Measurements from ENCODE around the gene WNT10A. TPM values are rescaled to one million over a fixed set of nuclear protein-coding genes. Genes with fewer than 3 reads are reported as not detected.

WNT10A gene
- polyA plus RNA-seq, 1 of the 3 experiments (the other 2 are of a cell fraction) = 0.02 TPM

- H2AFZ ChIP-seq (ENCODE audit: low read depth) = no peak overlapping the region
- TF ChIP-seq RAD21 (IDR thresholded peaks at IDR 0.05; ENCODE audit: low read length) = no peak
- no peak for TF ChIP-seq TEAD4 (IDR thresholded peaks at IDR 0.05; ENCODE audit: borderline replicate concordance, insufficient read depth)
- TF ChIP-seq MXI1 (IDR thresholded peaks at IDR 0.05; ENCODE audit: low read depth, low read length) = no peak
- H3K9me3 ChIP-seq = no peaks in the 10 kb centered on the region
- H4K20me1 ChIP-seq (ENCODE audit: insufficient read depth) = no peaks in the 10 kb centered on the region
- no peaks in the 10 kb centered on the region for H3K36me3 ChIP-seq (replicated peaks in 1 of 2; ENCODE audit: control insufficient read depth in 1 of 2, insufficient read depth in 2 of 2, low read length in 1 of 2)
- no peaks in the 10 kb centered on the region for H3K9me2 ChIP-seq
- no peaks in the 10 kb centered on the region for H3F3A ChIP-seq (replicated peaks; ENCODE audit: insufficient read depth)
- DNase-seq = no peak
- H3K4me1 ChIP-seq (ENCODE audit: control insufficient read depth in 1 of 2, insufficient read depth in 2 of 2, low read depth in 1 of 2, low read length in 1 of 2) = peaks cover 0 to 23% of the 10 kb centered on the region in 2 experiments; a peak in 2 of 4 replicates
- H3K27me3 ChIP-seq (ENCODE audit: insufficient read depth) = peaks cover 26% of the 10 kb centered on the region; the same call in 1 of the 2 replicates
- H3K4me3 ChIP-seq (ENCODE audit: low read depth in 2 of 2, low read length in 1 of 2) = no peak overlapping the region
- ChIA-PET CTCF (interaction anchor here (0.9 to 16.1 kb wide), 7 partner anchors 13 to 214 kb away, joined by 3 to 795 read pairs (median 5); partner anchors contain the start of gene WNT10A), POLR2A (interaction anchor here (1.0 to 2.7 kb wide), 3 partner anchors 12 to 93 kb away, joined by 3 to 11 read pairs (median 3); partner anchors contain the start of gene FEV)
- WGBS (ENCODE audit: low lambda C conversion rate) = 74% methylated on average over 12 of the region's 19 CpGs
- no peak overlapping the region for H3K9ac ChIP-seq
- no peak overlapping the region for H3K4me2 ChIP-seq
- no peak overlapping the region for H3K27ac ChIP-seq (ENCODE audit: low read depth in 2 of 2, low read length in 1 of 2)
- H3K79me2 ChIP-seq (ENCODE audit: insufficient read depth) = no peaks in the 10 kb centered on the region
Measured at GRCh38 chr2:218891275-218892135, 10.9 kb downstream of the WNT10A start.

- Histone ChIP-seq H3K9me2 (no peaks in the 10 kb centered on the region), H3K9me3 (no peaks in the 10 kb centered on the region), H3K4me3 (ENCODE audit: low read depth in 2 of 2, low read length in 1 of 2) (peak overlapping the region; percentile 39 to 57; a peak in 3 of 4 replicates), H4K20me1 (ENCODE audit: insufficient read depth) (no peaks in the 10 kb centered on the region), H3K4me2 (peak overlapping the region; percentile 71), H3K27ac (ENCODE audit: low read depth in 2 of 2, low read length in 1 of 2) (no peak overlapping the region), H3K27me3 (ENCODE audit: insufficient read depth) (peaks cover 39% of the 10 kb centered on the region), H3K36me3 (replicated peaks in 1 of 2; ENCODE audit: control insufficient read depth in 1 of 2, insufficient read depth in 2 of 2, low read length in 1 of 2) (no peaks in the 10 kb centered on the region), H3K79me2 (ENCODE audit: insufficient read depth) (no peaks in the 10 kb centered on the region), H2AFZ (ENCODE audit: low read depth) (peak overlapping the region; percentile 66), H3K9ac (no peak overlapping the region), H3F3A (replicated peaks; ENCODE audit: insufficient read depth) (no peaks in the 10 kb centered on the region), H3K4me1 (ENCODE audit: control insufficient read depth in 1 of 2, insufficient read depth in 2 of 2, low read depth in 1 of 2, low read length in 1 of 2) (peaks cover 0 to 26% of the 10 kb centered on the region in 2 experiments; a peak in 2 of 4 replicates)
- WGBS (ENCODE audit: low lambda C conversion rate) = 21% methylated on average over 7 of the region's 72 CpGs
- DNase-seq = peak; percentile 92
- CTCF ChIA-PET = interaction anchor here (0.7 to 16.1 kb wide), 22 partner anchors 9 to 402 kb away, joined by 3 to 795 read pairs (median 5); partner anchors contain the start of genes CDK5R2, FEV, WNT10A and WNT6
- POLR2A ChIA-PET = interaction anchor here (0.6 to 2.7 kb wide), 5 partner anchors 11 to 92 kb away, joined by 3 to 11 read pairs (median 3); partner anchors contain the start of gene FEV
- TF ChIP-seq FOXM1 (IDR thresholded peaks at IDR 0.05; ENCODE audit: low read depth) (no peak), RCOR1 (IDR thresholded peaks at IDR 0.05; ENCODE audit: low read length) (peak; percentile 53; the same call in 1 of the 2 replicates), USF2 (IDR thresholded peaks at IDR 0.05; ENCODE audit: borderline replicate concordance, low read depth, low read length) (no peak), EP300 (IDR thresholded peaks at IDR 0.05; ENCODE audit: borderline replicate concordance in 1 of 2, low read depth in 1 of 2, low read length in 1 of 2) (no peak), NRF1 (IDR thresholded peaks at IDR 0.05; ENCODE audit: low read depth, low read length) (peak; percentile 51), USF1 (IDR thresholded peaks at IDR 0.05; ENCODE audit: borderline replicate concordance, low read depth) (no peak), ZBTB33 (IDR thresholded peaks at IDR 0.05; ENCODE audit: borderline replicate concordance, low read depth) (no peak), RAD21 (IDR thresholded peaks at IDR 0.05; ENCODE audit: low read length) (peak; percentile 34), FOXJ3 (CRISPR knock-in tag; IDR thresholded peaks at IDR 0.05) (no peak), RXRA (IDR thresholded peaks at IDR 0.05; ENCODE audit: borderline replicate concordance, low read depth) (no peak), IRF3 (IDR thresholded peaks at IDR 0.05; ENCODE audit: low read depth, low read length) (no peak), POLR2AphosphoS5 (IDR thresholded peaks at IDR 0.05; ENCODE audit: low read depth, low read length) (no peak), ELF1 (IDR thresholded peaks at IDR 0.05) (0 out of 2 replicates have a peak, but pooled peaks have one; percentile 15), RFX5 (IDR thresholded peaks at IDR 0.05; ENCODE audit: low read length) (no peak)
Measured at GRCh38 chr2:218892693-218893348, 12.2 kb downstream of the WNT10A start.

Data from SK-N-SH (cell line).